ENCODE measurements around the gene CYB561A3.
"Not testable (repeated sequence)": the region's sequence is repeated elsewhere in the genome, so short reads cannot be mapped to it uniquely, and the experiment has no call there.

The CYB561A3 gene

DNA sequence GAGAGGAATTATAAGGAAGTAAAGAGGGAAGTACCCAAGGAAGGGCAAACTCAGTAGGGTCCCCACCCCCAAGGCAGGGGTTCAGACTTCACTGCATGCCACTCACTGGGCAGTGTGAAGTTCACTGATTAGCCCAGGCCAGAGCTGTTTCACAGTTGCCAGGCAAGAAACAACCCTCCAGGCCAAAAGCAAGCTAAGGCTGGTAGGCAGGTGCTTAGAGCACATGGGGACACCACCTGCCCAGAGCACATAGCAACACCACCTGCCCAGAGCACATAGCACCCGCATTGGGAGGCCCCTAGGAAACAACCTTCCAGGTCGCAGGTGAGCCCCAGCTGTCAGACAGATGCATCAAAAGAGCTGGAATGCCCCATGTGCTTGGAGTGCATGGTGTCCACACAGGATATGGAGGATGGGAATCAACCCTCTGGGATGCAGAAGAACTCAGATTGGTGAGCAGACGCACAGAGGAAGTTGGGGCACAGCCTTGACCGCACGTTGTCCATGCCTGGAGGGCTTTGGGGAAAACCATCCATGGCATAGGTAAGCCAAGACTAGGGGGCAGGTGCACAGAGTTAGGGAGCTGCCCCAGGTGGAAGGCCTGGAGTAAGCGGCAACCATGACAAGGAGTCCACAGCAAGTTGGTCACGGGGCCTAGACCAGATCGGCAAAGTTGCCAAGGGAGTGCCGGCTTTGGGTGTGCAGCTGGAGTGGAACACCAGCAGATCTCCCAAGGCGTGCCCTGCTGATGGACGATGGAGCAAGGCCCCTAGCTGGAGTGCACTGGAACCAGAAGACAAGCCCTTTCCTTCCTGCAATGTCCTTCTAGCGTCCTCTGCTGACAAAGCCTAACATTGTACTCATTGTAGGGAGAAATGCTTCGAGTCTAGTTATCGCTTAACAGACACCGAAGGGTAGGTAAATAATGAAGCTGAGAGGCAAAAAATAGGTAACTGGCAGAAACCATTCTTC is 22.9 kb upstream of the CYB561A3 start:
- Histone ChIP-seq H3K4me1 (ENCODE audit: control insufficient read depth, insufficient read depth, low read length, poor library complexity, severe bottlenecking) (no peaks in the 10 kb centered on the region), H3K4me3 (ENCODE audit: extremely low read depth, insufficient read depth, low read length, poor library complexity, severe bottlenecking) (no peak overlapping the region), H3K36me3 (ENCODE audit: control insufficient read depth, insufficient read depth, low read length) (no peaks in the 10 kb centered on the region), H3K27ac (ENCODE audit: low read depth, low read length, severe bottlenecking) (no peak overlapping the region), H3K9me3 (ENCODE audit: control insufficient read depth, low read length) (peaks cover 2% of the 10 kb centered on the region)
- 92 to 94% methylated on average over 8 to 11 of the region's 15 CpGs for WGBS, 2 experiments (ENCODE audit: insufficient coverage in 2 of 2)

- H3K9me3 ChIP-seq (ENCODE audit: control insufficient read depth, low read length); H3K4me3 ChIP-seq (ENCODE audit: extremely low read depth, insufficient read depth, low read length, poor library complexity, severe bottlenecking); H3K36me3 ChIP-seq (ENCODE audit: control insufficient read depth, insufficient read depth, low read length); H3K4me1 ChIP-seq (ENCODE audit: control insufficient read depth, insufficient read depth, low read length, poor library complexity, severe bottlenecking); H3K27ac ChIP-seq (ENCODE audit: low read depth, low read length, severe bottlenecking): not testable (repeated sequence)
- WGBS, 2 experiments (ENCODE audit: insufficient coverage in 2 of 2), result 93 to 100% methylated on average over 5 of the region's 5 CpGs
Measured at GRCh38 chr11:61383859-61384258, 22.2 kb upstream of the CYB561A3 start.

- no peaks in the 10 kb centered on the region for H3K9me3 ChIP-seq (ENCODE audit: control insufficient read depth, low read length)
- H3K4me3 ChIP-seq (ENCODE audit: extremely low read depth, insufficient read depth, low read length, poor library complexity, severe bottlenecking), result no peak overlapping the region
- H3K27ac ChIP-seq (ENCODE audit: low read depth, low read length, severe bottlenecking), result no peak overlapping the region
- no peaks in the 10 kb centered on the region for H3K4me1 ChIP-seq (ENCODE audit: control insufficient read depth, insufficient read depth, low read length, poor library complexity, severe bottlenecking)
- peaks cover 10% of the 10 kb centered on the region for H3K36me3 ChIP-seq (ENCODE audit: control insufficient read depth, insufficient read depth, low read length)
- WGBS, 2 experiments (ENCODE audit: insufficient coverage in 2 of 2), result 96 to 98% methylated on average over 5 of the region's 9 CpGs
Measured at GRCh38 chr11:61380884-61381283, 19.2 kb upstream of the CYB561A3 start.

GRCh38 chr11:61378713-61379313 is 17.1 kb upstream of the CYB561A3 start:
- WGBS, 2 experiments (ENCODE audit: insufficient coverage in 2 of 2), result 95 to 100% methylated on average over 2 to 3 of the region's 5 CpGs
- Histone ChIP-seq H3K36me3 (ENCODE audit: control insufficient read depth, insufficient read depth, low read length) (peaks cover 30% of the 10 kb centered on the region), H3K27ac (ENCODE audit: low read depth, low read length, severe bottlenecking) (no peak overlapping the region), H3K4me3 (ENCODE audit: extremely low read depth, insufficient read depth, low read length, poor library complexity, severe bottlenecking) (no peak overlapping the region), H3K4me1 (ENCODE audit: control insufficient read depth, insufficient read depth, low read length, poor library complexity, severe bottlenecking) (no peaks in the 10 kb centered on the region), H3K9me3 (ENCODE audit: control insufficient read depth, low read length) (peaks cover 12% of the 10 kb centered on the region)

- H3K4me1 ChIP-seq (ENCODE audit: control insufficient read depth, insufficient read depth, low read length, poor library complexity, severe bottlenecking), result no peaks in the 10 kb centered on the region
- H3K36me3 ChIP-seq (ENCODE audit: control insufficient read depth, insufficient read depth, low read length), result peaks cover 36% of the 10 kb centered on the region
- H3K27ac ChIP-seq (ENCODE audit: low read depth, low read length, severe bottlenecking), result no peak overlapping the region
- H3K9me3 ChIP-seq (ENCODE audit: control insufficient read depth, low read length), result peaks cover 15% of the 10 kb centered on the region
- WGBS, 2 experiments (ENCODE audit: insufficient coverage in 2 of 2), result 90 to 97% methylated on average over 2 to 3 of the region's 6 CpGs
- H3K4me3 ChIP-seq (ENCODE audit: extremely low read depth, insufficient read depth, low read length, poor library complexity, severe bottlenecking), result no peak overlapping the region
Measured at GRCh38 chr11:61377461-61378160, 15.9 kb upstream of the CYB561A3 start.

DNA sequence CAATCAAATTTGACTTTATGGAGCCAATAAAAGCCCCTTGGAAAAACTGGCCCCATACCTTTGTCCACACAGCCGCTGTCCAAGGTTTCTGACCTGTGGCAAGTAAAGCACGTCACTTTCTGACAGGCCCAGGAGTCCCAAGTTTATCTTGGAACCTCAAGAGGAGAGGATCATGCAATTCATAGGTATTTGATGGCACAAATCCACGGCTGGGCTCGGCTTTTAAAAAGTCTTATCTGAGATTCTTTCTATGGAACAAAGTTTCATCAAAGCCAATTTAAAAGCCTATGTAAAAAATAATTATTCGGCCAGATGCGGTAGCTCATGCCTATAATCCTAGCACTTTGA is 14.1 kb upstream of the CYB561A3 start:
- Histone ChIP-seq H3K4me1 (ENCODE audit: control insufficient read depth, insufficient read depth, low read length, poor library complexity, severe bottlenecking) (no peaks in the 10 kb centered on the region), H3K4me3 (ENCODE audit: extremely low read depth, insufficient read depth, low read length, poor library complexity, severe bottlenecking) (no peak overlapping the region), H3K27ac (ENCODE audit: low read depth, low read length, severe bottlenecking) (no peak overlapping the region), H3K9me3 (ENCODE audit: control insufficient read depth, low read length) (peaks cover 22% of the 10 kb centered on the region), H3K36me3 (ENCODE audit: control insufficient read depth, insufficient read depth, low read length) (peaks cover 49% of the 10 kb centered on the region)
- 94 to 98% methylated on average over 6 of the region's 6 CpGs for WGBS, 2 experiments (ENCODE audit: insufficient coverage in 2 of 2)

DNA sequence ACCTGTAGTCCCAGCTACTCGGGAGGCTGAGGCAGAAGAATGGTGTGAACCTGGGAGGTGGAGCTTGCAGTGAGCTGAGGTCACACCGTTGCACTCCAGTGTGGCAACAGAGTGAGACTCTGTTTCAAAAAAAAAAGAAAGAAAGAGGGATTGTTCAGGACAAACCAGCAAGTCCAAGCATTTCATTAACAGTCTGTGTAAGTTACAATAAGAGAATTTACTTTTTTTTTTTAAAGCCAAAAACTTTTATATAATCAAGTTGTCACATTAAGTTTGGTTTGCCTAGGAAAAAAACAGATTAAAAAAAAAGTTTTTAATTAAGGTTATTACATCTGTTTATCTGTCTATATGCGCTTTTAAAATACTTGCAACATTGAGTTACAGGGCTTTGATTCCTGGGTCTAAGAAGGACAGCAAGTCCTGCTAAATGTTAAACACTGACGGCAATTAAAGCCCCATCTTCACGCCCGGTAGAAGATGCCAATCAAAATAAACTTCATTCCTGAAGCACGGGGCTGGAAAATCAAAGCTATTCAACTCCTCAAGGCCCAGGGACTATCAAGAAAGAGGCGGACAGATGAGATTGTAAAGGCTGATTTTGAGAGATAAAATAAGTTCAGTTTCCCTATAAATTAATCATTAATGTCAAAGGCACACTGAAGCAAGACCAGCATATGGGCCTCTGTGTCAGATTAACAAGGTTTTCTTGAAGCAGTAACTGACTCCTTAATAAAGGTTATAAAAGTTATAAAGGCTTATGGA is 11.2 kb upstream of the CYB561A3 start:
- H3K9me3 ChIP-seq (ENCODE audit: control insufficient read depth, low read length), result peaks cover 22% of the 10 kb centered on the region
- WGBS, 2 experiments (ENCODE audit: insufficient coverage in 2 of 2), result 95 to 96% methylated on average over 5 to 7 of the region's 8 CpGs
- H3K4me3 ChIP-seq (ENCODE audit: extremely low read depth, insufficient read depth, low read length, poor library complexity, severe bottlenecking), result no peak overlapping the region

GRCh38 chr11:61370349-61371005 is 8.8 kb upstream of the CYB561A3 start:
- Histone ChIP-seq H3K9me3 (ENCODE audit: control insufficient read depth, low read length) (peaks cover 20% of the 10 kb centered on the region), H3K36me3 (ENCODE audit: control insufficient read depth, insufficient read depth, low read length) (peaks cover 88% of the 10 kb centered on the region), H3K27ac (ENCODE audit: low read depth, low read length, severe bottlenecking) (no peak overlapping the region), H3K4me3 (ENCODE audit: extremely low read depth, insufficient read depth, low read length, poor library complexity, severe bottlenecking) (no peak overlapping the region), H3K4me1 (ENCODE audit: control insufficient read depth, insufficient read depth, low read length, poor library complexity, severe bottlenecking) (no peaks in the 10 kb centered on the region)
- WGBS, 2 experiments (ENCODE audit: insufficient coverage in 2 of 2), result 93 to 98% methylated on average over 7 of the region's 8 CpGs

More for the DNA sequence above, 11.2 kb upstream of the CYB561A3 start:
- H3K27ac ChIP-seq (ENCODE audit: low read depth, low read length, severe bottlenecking), result no peak overlapping the region
- H3K4me1 ChIP-seq (ENCODE audit: control insufficient read depth, insufficient read depth, low read length, poor library complexity, severe bottlenecking), result no peaks in the 10 kb centered on the region
- peaks cover 78% of the 10 kb centered on the region for H3K36me3 ChIP-seq (ENCODE audit: control insufficient read depth, insufficient read depth, low read length)

DNA sequence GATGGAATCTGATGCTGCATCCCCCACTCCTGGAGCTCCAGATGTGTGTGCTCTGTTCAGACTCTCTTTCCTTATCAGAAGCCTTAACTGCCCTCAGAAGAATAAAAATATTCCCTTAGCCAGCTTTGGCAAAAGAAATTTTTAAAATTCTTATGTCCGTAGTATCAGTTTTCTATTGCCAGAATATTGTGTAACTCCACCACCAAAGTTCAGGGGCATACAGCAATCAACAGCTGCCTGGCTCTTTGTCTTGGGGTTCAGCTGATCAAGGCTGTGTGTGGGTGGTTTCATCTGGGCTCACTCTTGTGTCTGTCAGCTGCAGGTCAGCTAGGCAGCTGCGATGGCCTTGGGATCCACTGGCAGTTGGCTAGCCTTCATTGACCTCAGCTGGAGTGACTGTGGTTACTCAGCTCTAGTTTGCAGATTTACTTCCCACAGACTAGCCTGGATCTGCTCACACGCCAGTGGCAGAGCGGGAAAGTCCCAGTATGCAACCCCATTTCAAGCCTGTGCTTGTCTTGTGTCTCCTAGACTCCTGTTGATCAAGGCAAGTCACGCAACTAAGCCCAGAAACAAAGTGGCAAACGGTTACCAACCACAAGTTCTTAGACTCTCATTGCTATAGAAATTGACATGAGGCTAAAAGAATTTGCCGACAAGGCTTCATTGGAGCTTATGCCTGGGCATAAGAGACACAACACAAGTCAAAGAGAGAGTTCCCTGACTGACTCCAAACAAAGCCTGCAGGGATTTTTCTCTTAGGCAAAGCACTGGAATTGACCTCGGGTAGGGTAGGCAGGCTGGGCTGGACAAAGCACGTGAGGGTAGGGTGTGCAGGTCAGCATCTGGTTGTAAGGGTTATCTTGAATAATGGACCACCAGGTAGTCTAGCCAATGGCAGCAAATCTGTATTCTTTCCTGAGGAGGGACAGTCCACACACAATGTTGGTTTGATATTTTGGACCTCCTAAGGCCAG is 8.0 kb upstream of the CYB561A3 start:
- Histone ChIP-seq H3K9me3 (ENCODE audit: control insufficient read depth, low read length) (peaks cover 16% of the 10 kb centered on the region), H3K36me3 (ENCODE audit: control insufficient read depth, insufficient read depth, low read length) (peaks cover 88% of the 10 kb centered on the region), H3K27ac (ENCODE audit: low read depth, low read length, severe bottlenecking) (no peak overlapping the region), H3K4me3 (ENCODE audit: extremely low read depth, insufficient read depth, low read length, poor library complexity, severe bottlenecking) (no peak overlapping the region), H3K4me1 (ENCODE audit: control insufficient read depth, insufficient read depth, low read length, poor library complexity, severe bottlenecking) (no peaks in the 10 kb centered on the region)
- 97 to 99% methylated on average over 8 of the region's 9 CpGs for WGBS, 2 experiments (ENCODE audit: insufficient coverage in 2 of 2)

All from mesodermal cell (in vitro differentiated cells).